SU-DHL-6 (cell line): ENCODE data around the gene FAM107B.

ENCODE experiments used
- EZH2phosphoT487 ChIP-seq: fragments of 200-600 bp; sonication (generic), shearing (Covaris generic); conservative IDR thresholded peaks from 2 replicates; pipeline ENCODE4 v1.6.1; 2018; ENCODE audit warnings: mild to moderate bottlenecking, antibody characterized with exemption, low read length, moderate library complexity, mixed read lengths
- TF ChIP-seq, protein P1 (sequence below): fragments of 200-600 bp; sonication (generic); IDR thresholded peaks from one replicate; pipeline ENCODE4 v1.5.1; 2017; ENCODE audit warnings: antibody characterized with exemption, mild to moderate bottlenecking, low read length, moderate library complexity; ENCODE audit not compliant: insufficient read depth, poor library complexity, severe bottlenecking

DNA sequence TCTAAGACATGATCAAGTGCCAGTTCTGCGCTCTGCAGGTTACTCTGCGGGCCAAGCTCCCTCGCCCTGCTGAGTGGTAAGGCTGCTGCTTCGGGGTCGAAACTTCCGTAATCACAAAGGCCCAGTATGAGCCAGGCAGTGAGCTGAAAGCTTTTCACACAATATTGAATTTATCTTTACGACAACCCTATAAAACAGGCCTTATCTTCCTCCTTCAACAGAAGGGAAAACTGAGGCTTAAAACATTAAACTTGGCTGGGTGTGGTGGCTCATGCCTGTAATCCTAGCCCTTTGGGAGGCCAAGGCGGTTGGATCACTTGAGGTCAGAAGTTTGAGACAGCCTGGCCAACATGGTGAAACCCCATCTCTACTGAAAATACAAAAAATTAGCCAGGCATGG is 83.3 kb downstream of the FAM107B start:
- TF ChIP-seq, protein P1, sequence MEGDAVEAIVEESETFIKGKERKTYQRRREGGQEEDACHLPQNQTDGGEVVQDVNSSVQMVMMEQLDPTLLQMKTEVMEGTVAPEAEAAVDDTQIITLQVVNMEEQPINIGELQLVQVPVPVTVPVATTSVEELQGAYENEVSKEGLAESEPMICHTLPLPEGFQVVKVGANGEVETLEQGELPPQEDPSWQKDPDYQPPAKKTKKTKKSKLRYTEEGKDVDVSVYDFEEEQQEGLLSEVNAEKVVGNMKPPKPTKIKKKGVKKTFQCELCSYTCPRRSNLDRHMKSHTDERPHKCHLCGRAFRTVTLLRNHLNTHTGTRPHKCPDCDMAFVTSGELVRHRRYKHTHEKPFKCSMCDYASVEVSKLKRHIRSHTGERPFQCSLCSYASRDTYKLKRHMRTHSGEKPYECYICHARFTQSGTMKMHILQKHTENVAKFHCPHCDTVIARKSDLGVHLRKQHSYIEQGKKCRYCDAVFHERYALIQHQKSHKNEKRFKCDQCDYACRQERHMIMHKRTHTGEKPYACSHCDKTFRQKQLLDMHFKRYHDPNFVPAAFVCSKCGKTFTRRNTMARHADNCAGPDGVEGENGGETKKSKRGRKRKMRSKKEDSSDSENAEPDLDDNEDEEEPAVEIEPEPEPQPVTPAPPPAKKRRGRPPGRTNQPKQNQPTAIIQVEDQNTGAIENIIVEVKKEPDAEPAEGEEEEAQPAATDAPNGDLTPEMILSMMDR, result no peak
- TF ChIP-seq EZH2phosphoT487, result no peak
